IMR-90 (cell line): ENCODE data around the gene DNAI2. TPM values are rescaled to one million over a fixed set of nuclear protein-coding genes. Genes with fewer than 3 reads are reported as not detected.

Experiments
- ATAC-seq: fragments of 200-7000 bp; cut with Tn5 transposase; 2 replicates; pipeline ENCODE4 v1.9.1; 2020; ENCODE audit warnings: low read depth, mild to moderate bottlenecking, moderate library complexity
- BruUV-seq: library from RNA; stranded (reverse); fragments of 400-500 nt; replicated peaks from 2 replicates; lab custom pipeline; 2021; lab: Mats Ljungman, UMichigan
- CTCF ChIA-PET: fragments of 300-600 bp; formaldehyde crosslinking; extraction: SDS; loops from one replicate; lab custom pipeline; 2021; ENCODE audit warnings: antibody characterized with exemption; lab: Yijun Ruan, JAX
- POLR2A ChIA-PET: fragments of 300-600 bp; sonication (Branson Sonifier 250); formaldehyde crosslinking; loops from one replicate; lab custom pipeline; 2022; ENCODE audit warnings: antibody characterized with exemption; ENCODE audit not compliant: unreplicated experiment; lab: Charles Lee
- DNase-seq: peaks from one replicate; pipeline ENCODE4 v3.0.0; 2013
- H2AFZ ChIP-seq: replicated peaks from 2 replicates; pipeline ENCODE3; 2013; ENCODE audit warnings: low read length, mild to moderate bottlenecking; ENCODE audit not compliant: poor library complexity
- H2AK5ac ChIP-seq: 2 replicates; pipeline ENCODE4 v1.6.1; 2013; ENCODE audit warnings: low read depth, low read length, inconsistent platforms
- H2AK9ac ChIP-seq: replicated peaks from 2 replicates; pipeline ENCODE3; 2013; ENCODE audit warnings: mild to moderate bottlenecking, low read depth, low read length, moderate library complexity; ENCODE audit not compliant: poor library complexity
- H2BK120ac ChIP-seq: 2 replicates; pipeline ENCODE4 v1.6.1; 2013; ENCODE audit warnings: low read depth, low read length, inconsistent platforms
- H2BK15ac ChIP-seq: 3 replicates; pipeline ENCODE4 v1.6.1; 2013; ENCODE audit warnings: low read depth, low read length, inconsistent platforms
- H2BK20ac ChIP-seq: 2 replicates; pipeline ENCODE4 v1.6.1; 2013; ENCODE audit warnings: low read depth, mild to moderate bottlenecking, inconsistent platforms, low read length, moderate library complexity
- H2BK5ac ChIP-seq: 2 replicates; pipeline ENCODE4 v1.6.1; 2013; ENCODE audit warnings: mild to moderate bottlenecking, low read depth, low read length, inconsistent platforms; ENCODE audit not compliant: poor library complexity, severe bottlenecking
- H3K14ac ChIP-seq: replicated peaks from 2 replicates; pipeline ENCODE4 v1.6.1; 2013; ENCODE audit warnings: low read depth, low read length, inconsistent platforms
- H3K18ac ChIP-seq: 2 replicates; pipeline ENCODE4 v1.6.1; 2013; ENCODE audit warnings: low read depth, low read length, control low read depth
- H3K23ac ChIP-seq: 2 replicates; pipeline ENCODE4 v1.6.1; 2013; ENCODE audit warnings: low read depth, low read length, inconsistent platforms
- H3K27ac ChIP-seq: 2 replicates; pipeline ENCODE4 v1.5.1; 2013; ENCODE audit warnings: mild to moderate bottlenecking, control low read depth, low read length; ENCODE audit not compliant: insufficient read depth
- H3K27me3 ChIP-seq: 2 replicates; pipeline ENCODE4 v1.6.1; 2013; ENCODE audit warnings: low read length; ENCODE audit not compliant: control insufficient read depth, insufficient read depth
- H3K36me3 ChIP-seq: 2 replicates; pipeline ENCODE4 v1.6.1; 2013; ENCODE audit warnings: low read length, mixed read lengths; ENCODE audit not compliant: control insufficient read depth, insufficient read depth
- H3K4ac ChIP-seq: 2 replicates; pipeline ENCODE4 v1.6.1; 2013; ENCODE audit warnings: low read depth, low read length, inconsistent platforms
- H3K4me1 ChIP-seq: 2 replicates; pipeline ENCODE4 v1.6.1; 2013; ENCODE audit warnings: low read length, mixed read lengths; ENCODE audit not compliant: control insufficient read depth, insufficient read depth
- H3K4me2 ChIP-seq: 2 replicates; pipeline ENCODE4 v1.6.1; 2013; ENCODE audit warnings: low read depth, mild to moderate bottlenecking, control low read depth, low read length, moderate library complexity
- H3K4me3 ChIP-seq: 2 replicates; pipeline ENCODE4 v1.5.1; 2013; ENCODE audit warnings: low read depth, mild to moderate bottlenecking, control low read depth, low read length, moderate library complexity; ENCODE audit not compliant: insufficient read depth
- H3K56ac ChIP-seq: 2 replicates; pipeline ENCODE4 v1.6.1; 2013; ENCODE audit warnings: low read length, inconsistent platforms; ENCODE audit not compliant: insufficient read depth; ENCODE audit errors: extremely low read depth
- H3K79me1 ChIP-seq, 2 experiments: 2 replicates each; pipeline ENCODE4 v1.6.1; 2013; ENCODE audit warnings: low read length in 2 of 2, inconsistent platforms in 1 of 2, low read depth in 1 of 2
- H3K9ac ChIP-seq: 2 replicates; pipeline ENCODE4 v1.6.1; 2013; ENCODE audit warnings: low read depth, low read length, control low read depth
- H3K9me1 ChIP-seq: 2 replicates; pipeline ENCODE4 v1.6.1; 2013; ENCODE audit warnings: low read length, inconsistent platforms; ENCODE audit not compliant: insufficient read depth
- H3K9me3 ChIP-seq: 2 replicates; pipeline ENCODE4 v1.6.1; 2013; ENCODE audit warnings: low read length; ENCODE audit not compliant: control insufficient read depth, insufficient read depth
- H4K20me1 ChIP-seq: 2 replicates; pipeline ENCODE4 v1.6.1; 2013; ENCODE audit warnings: low read length, inconsistent platforms; ENCODE audit not compliant: insufficient read depth
- H4K5ac ChIP-seq: 2 replicates; pipeline ENCODE4 v1.6.1; 2013; ENCODE audit warnings: mild to moderate bottlenecking, low read depth, low read length, control low read depth
- H4K8ac ChIP-seq, 2 experiments: 2 replicates each; pipeline ENCODE4 v1.6.1; 2013; ENCODE audit warnings: low read depth in 2 of 2, low read length in 2 of 2, control low read depth in 1 of 2, inconsistent platforms in 1 of 2
- H4K91ac ChIP-seq: 2 replicates; pipeline ENCODE4 v1.6.1; 2013; ENCODE audit warnings: low read depth, low read length, inconsistent platforms; ENCODE audit not compliant: insufficient read depth
- RCOR1 ChIP-seq: IDR thresholded peaks from 2 replicates; pipeline ENCODE4 v1.6.1; 2012; ENCODE audit warnings: mild to moderate bottlenecking, low read length, improper control_type of control experiment; ENCODE audit not compliant: insufficient replicate concordance
- WGBS, 2 experiments: methylation state at CpG; one replicate each; pipeline versions ENCODE4 v1.1.5 to v1.1.7; 2013; ENCODE audit warnings: missing lambda C conversion rate in 2 of 2; ENCODE audit not compliant: insufficient read length in 1 of 2; ENCODE audit errors: extremely low coverage in 2 of 2; 5-methylcytosine and 5-hydroxymethylcytosine counted together
- dilution Hi-C: fragments of 300-500 bp; cut with HindIII; formaldehyde crosslinking; loops from one replicate; pipeline ENCODE4 v1.14.3; 2018; ENCODE audit warnings: low sequenced_read_pairs; ENCODE audit not compliant: unreplicated experiment
- in situ Hi-C: fragments of 300-500 bp; cut with MboI; formaldehyde crosslinking; loops from 3 replicates; pipeline ENCODE4 v1.14.3; 2019; ENCODE audit warnings: low sequenced_read_pairs, inconsistent platforms, mixed read lengths
- intact Hi-C: fragments of 100-400 bp; cut with micrococcal nuclease; formaldehyde crosslinking; loops from 2 replicates; pipeline ENCODE4 v1.10.0; 2022
- polyA plus RNA-seq, 3 experiments: library from polyadenylated mRNA; depleted of rRNA; stranded (reverse); fragments of >200 nt; gene quantifications; 2 replicates each; pipeline ENCODE4 v1.2.3, GENCODE V29; 2012; ENCODE audit warnings: low replicate concordance in 1 of 3
- total RNA-seq: library from RNA; depleted of rRNA; stranded (reverse); fragments of >200 nt; gene quantifications from 2 replicates; pipeline ENCODE4 v1.2.3, GENCODE V29; 2012

DNAI2 gene
- total and polyA plus RNA-seq, 2 of the 4 experiments (the other 2 are of a cell fraction): not detected

DNA sequence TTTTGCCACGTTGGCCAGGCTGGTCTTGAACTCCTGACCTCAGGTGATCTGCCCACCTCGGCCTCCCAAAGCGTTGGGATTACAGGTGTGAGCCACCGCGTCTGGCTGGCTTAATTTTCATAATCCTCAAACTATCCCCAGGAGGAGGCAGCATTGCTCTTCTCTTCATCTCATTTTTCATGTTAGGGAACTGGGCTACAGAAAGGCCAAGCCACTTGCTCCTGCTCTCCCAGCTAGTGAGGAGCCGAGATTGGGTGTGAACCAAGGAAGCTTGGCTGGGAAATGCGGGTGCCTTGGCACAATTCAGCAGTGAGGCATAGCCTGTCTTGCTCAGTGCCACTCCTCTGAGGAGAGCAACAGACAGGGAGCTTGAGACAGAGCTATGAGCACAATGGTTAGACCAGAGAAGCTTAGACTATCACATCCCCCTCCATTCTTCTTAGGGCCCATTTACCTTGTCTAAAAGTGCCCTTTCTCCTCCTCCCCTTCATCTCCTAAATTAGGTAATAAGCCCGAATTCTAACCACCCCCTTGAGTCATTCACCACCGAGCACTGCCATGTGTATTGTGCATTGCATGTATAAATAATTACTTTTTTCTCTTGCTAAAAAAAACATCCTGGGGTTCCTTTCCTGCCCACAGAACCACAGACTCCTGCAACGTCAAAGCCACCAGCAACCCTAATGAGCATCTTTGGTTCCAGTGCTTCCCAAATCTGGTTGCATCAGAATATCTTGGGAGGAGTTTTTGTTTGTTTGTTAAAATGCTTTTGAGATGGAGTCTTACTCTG lies 32.0 kb downstream of the DNAI2 start:
- intact Hi-C loops (no loop called here), in situ Hi-C loops (no loop called here), dilution Hi-C loops (no loop called here)
- no peak overlapping the region for H3K23ac ChIP-seq
- H4K5ac ChIP-seq: no peak overlapping the region
- H3K4me1 ChIP-seq: no peaks in the 10 kb centered on the region
- no peak for DNase-seq
- H2AFZ ChIP-seq: no peak overlapping the region
- TF ChIP-seq RCOR1: no peak
- H3K9me1 ChIP-seq: no peaks in the 10 kb centered on the region
- no peak overlapping the region for H2AK5ac ChIP-seq
- no peak overlapping the region for H2BK15ac ChIP-seq
- H2AK9ac ChIP-seq: no peak overlapping the region
- no peaks in the 10 kb centered on the region for H3K79me1 ChIP-seq
- H3K9me3 ChIP-seq: peaks cover 8% of the 10 kb centered on the region
- H2BK20ac ChIP-seq: no peak overlapping the region
- H3K36me3 ChIP-seq: no peaks in the 10 kb centered on the region
- no peak overlapping the region for H2BK5ac ChIP-seq
- ATAC-seq: no peak
- no peak overlapping the region for H2BK120ac ChIP-seq
- H3K18ac ChIP-seq: no peak overlapping the region
- H3K27me3 ChIP-seq: no peaks in the 10 kb centered on the region
- H4K20me1 ChIP-seq: no peaks in the 10 kb centered on the region
- H3K4ac ChIP-seq: no peak overlapping the region
- no TSS peak for BruUV-seq
- H3K4me2 ChIP-seq: no peak overlapping the region
- H3K9ac ChIP-seq: no peak overlapping the region
- WGBS, 2 experiments: 60% methylated on average over 1 of the region's 10 CpGs; no CpG with 5 or more reads in 1 of the 2 experiments
- H4K8ac ChIP-seq: no peak overlapping the region
- no peak overlapping the region for H3K56ac ChIP-seq
- H3K14ac ChIP-seq: no peak overlapping the region
- no peak overlapping the region for H3K4me3 ChIP-seq
- CTCF ChIA-PET: no interaction called here
- no peak overlapping the region for H4K91ac ChIP-seq
- POLR2A ChIA-PET: no interaction called here
- no peak overlapping the region for H3K27ac ChIP-seq
